Neural cell (in vitro differentiated cells): ENCODE data around the gene POU2AF3.

Experiments used
- CTCF ChIP-seq: fragments of 450-650 bp; IDR thresholded peaks from 2 replicates; pipeline ENCODE4 v1.5.1; 2014; ENCODE audit warnings: antibody characterized with exemption, mild to moderate bottlenecking, moderate library complexity; ENCODE audit not compliant: poor library complexity, severe bottlenecking
- MXI1 ChIP-seq: fragments of 450-650 bp; conservative IDR thresholded peaks from 2 replicates; pipeline ENCODE4 v1.6.1; 2014; ENCODE audit warnings: antibody characterized with exemption, mild to moderate bottlenecking; ENCODE audit not compliant: poor library complexity, severe bottlenecking
- POLR2AphosphoS5 ChIP-seq: IDR thresholded peaks from 2 replicates; pipeline ENCODE4 v1.6.1; 2012

- no peak for TF ChIP-seq POLR2AphosphoS5
- TF ChIP-seq MXI1: no peak
- TF ChIP-seq CTCF: no peak
These were observed 33.5 kb downstream of the POU2AF3 start for GRCh38 chr11:111331711-111332479.
